ENCODE results near the gene RAI1. TPM values are rescaled to one million over a fixed set of nuclear protein-coding genes. Genes with fewer than 3 reads are reported as not detected.
A peak's percentile ranks its signal among the peaks of the same experiment; 100 is the strongest.

The RAI1 gene
- total and polyA plus RNA-seq, 2 of the 13 experiments (the other 11 are each of a cell fraction or from before 2014, with no cell fraction given), result 3.4 to 5.2 TPM

GRCh38 chr17:17666111-17666714 lies 15.0 kb upstream of the RAI1 start (continued):
- TF ChIP-seq ATRX (CRISPR knock-in tag; IDR thresholded peaks at IDR 0.05; ENCODE audit: borderline replicate concordance) (no peak), ZNF557 (CRISPR knock-in tag; IDR thresholded peaks at IDR 0.05) (no peak), MLLT10 (CRISPR knock-in tag; IDR thresholded peaks at IDR 0.05) (no peak), ZFP36 (IDR thresholded peaks at IDR 0.05; ENCODE audit: borderline replicate concordance, low read depth, low read length, partially characterized antibody) (no peak), ZNF572 (CRISPR knock-in tag; IDR thresholded peaks at IDR 0.05) (no peak), ZNF414 (CRISPR knock-in tag; IDR thresholded peaks at IDR 0.05) (0 out of 2 replicates have a peak, but pooled peaks have one; percentile 63), ZNF547 (CRISPR knock-in tag; IDR thresholded peaks at IDR 0.05) (no peak), ATF7 (IDR thresholded peaks at IDR 0.05) (no peak), ATF7 (CRISPR knock-in tag; IDR thresholded peaks at IDR 0.05) (no peak), ZNF296 (CRISPR knock-in tag; conservative IDR thresholded peaks at IDR 0.05) (no peak), CEBPG (CRISPR knock-in tag; IDR thresholded peaks at IDR 0.05) (0 out of 2 replicates have a peak, but pooled peaks have one; percentile 30), AGO1 (IDR thresholded peaks at IDR 0.05; ENCODE audit: low read depth, low read length, poor library complexity, severe bottlenecking) (no peak), NAIF1 (CRISPR knock-in tag; IDR thresholded peaks at IDR 0.05; ENCODE audit: borderline replicate concordance) (no peak), SETDB1 (CRISPR knock-in tag; IDR thresholded peaks at IDR 0.05; ENCODE audit: borderline replicate concordance) (no peak), ZBTB1 (CRISPR knock-in tag; IDR thresholded peaks at IDR 0.05; ENCODE audit: borderline replicate concordance) (no peak), NFYB (CRISPR knock-in tag; IDR thresholded peaks at IDR 0.05) (no peak), AKAP8 (CRISPR knock-in tag; IDR thresholded peaks at IDR 0.05) (no peak), ZNF441 (CRISPR knock-in tag; IDR thresholded peaks at IDR 0.05; ENCODE audit: borderline replicate concordance) (0 out of 2 replicates have a peak, but pooled peaks have one; percentile 45), HIC2 (CRISPR knock-in tag; IDR thresholded peaks at IDR 0.05; ENCODE audit: low read depth) (no peak), ZKSCAN5 (CRISPR knock-in tag; IDR thresholded peaks at IDR 0.05) (no peak), NFYC (CRISPR knock-in tag; IDR thresholded peaks at IDR 0.05) (no peak), BATF2 (CRISPR knock-in tag; IDR thresholded peaks at IDR 0.05) (no peak), MEIS2 (CRISPR knock-in tag; IDR thresholded peaks at IDR 0.05) (no peak), NFATC3 (CRISPR knock-in tag; IDR thresholded peaks at IDR 0.05) (no peak)
- TF ChIP-seq, protein P1, sequence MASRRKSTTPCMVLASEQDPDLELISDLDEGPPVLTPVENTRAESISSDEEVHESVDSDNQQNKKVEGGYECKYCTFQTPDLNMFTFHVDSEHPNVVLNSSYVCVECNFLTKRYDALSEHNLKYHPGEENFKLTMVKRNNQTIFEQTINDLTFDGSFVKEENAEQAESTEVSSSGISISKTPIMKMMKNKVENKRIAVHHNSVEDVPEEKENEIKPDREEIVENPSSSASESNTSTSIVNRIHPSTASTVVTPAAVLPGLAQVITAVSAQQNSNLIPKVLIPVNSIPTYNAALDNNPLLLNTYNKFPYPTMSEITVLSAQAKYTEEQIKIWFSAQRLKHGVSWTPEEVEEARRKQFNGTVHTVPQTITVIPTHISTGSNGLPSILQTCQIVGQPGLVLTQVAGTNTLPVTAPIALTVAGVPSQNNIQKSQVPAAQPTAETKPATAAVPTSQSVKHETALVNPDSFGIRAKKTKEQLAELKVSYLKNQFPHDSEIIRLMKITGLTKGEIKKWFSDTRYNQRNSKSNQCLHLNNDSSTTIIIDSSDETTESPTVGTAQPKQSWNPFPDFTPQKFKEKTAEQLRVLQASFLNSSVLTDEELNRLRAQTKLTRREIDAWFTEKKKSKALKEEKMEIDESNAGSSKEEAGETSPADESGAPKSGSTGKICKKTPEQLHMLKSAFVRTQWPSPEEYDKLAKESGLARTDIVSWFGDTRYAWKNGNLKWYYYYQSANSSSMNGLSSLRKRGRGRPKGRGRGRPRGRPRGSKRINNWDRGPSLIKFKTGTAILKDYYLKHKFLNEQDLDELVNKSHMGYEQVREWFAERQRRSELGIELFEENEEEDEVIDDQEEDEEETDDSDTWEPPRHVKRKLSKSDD (CRISPR knock-in tag; IDR thresholded peaks at IDR 0.05; ENCODE audit: low read depth), result no peak
- TF ChIP-seq, protein P2, sequence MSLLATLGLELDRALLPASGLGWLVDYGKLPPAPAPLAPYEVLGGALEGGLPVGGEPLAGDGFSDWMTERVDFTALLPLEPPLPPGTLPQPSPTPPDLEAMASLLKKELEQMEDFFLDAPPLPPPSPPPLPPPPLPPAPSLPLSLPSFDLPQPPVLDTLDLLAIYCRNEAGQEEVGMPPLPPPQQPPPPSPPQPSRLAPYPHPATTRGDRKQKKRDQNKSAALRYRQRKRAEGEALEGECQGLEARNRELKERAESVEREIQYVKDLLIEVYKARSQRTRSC (CRISPR knock-in tag; IDR thresholded peaks at IDR 0.05; ENCODE audit: low read depth), result no peak

Data from HepG2 (cell line).